ENCODE measurements around the gene YTHDC2. TPM values are rescaled to one million over a fixed set of nuclear protein-coding genes. Genes with fewer than 3 reads are reported as not detected.
A peak's percentile ranks its signal among the peaks of the same experiment; 100 is the strongest.

YTHDC2 gene
- total and polyA plus RNA-seq, 3 donors from 2014 or later = 29.1 to 44.3 (median 34.3) TPM

DNA sequence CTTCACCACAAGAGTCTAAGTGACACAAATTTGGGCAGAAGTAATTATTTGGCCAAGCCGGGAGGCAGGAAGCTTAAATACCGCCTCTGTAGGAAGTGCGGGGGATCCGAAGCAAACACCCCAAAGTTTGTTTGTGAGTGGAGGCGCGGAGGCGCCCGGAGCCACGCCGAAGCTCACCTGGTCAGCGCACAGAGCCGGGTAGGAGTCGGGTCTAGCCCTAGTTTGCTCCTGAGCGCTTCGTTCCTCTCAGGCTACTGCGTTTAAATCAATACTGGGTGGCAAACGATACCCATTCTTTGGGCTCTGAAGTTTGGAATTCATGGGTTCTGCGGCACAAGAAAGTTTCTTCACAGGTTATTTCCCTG lies 26.1 kb upstream of the YTHDC2 start:
- Histone ChIP-seq H3K36me3 (ENCODE audit: low read depth, missing control alignments) (no peaks in the 10 kb centered on the region), H3K9me3 (no peaks in the 10 kb centered on the region), H3K27me3 (no peaks in the 10 kb centered on the region), H3K4me1 (peaks cover 6% of the 10 kb centered on the region), H3K27ac (peak overlapping the region in 1 of 2 donors; percentile 12), H3K4me3 (peak overlapping the region; percentile 56 to 72)
- TF ChIP-seq POLR2A (IDR thresholded peaks at IDR 0.05) = no peak
- TF ChIP-seq, protein P1, sequence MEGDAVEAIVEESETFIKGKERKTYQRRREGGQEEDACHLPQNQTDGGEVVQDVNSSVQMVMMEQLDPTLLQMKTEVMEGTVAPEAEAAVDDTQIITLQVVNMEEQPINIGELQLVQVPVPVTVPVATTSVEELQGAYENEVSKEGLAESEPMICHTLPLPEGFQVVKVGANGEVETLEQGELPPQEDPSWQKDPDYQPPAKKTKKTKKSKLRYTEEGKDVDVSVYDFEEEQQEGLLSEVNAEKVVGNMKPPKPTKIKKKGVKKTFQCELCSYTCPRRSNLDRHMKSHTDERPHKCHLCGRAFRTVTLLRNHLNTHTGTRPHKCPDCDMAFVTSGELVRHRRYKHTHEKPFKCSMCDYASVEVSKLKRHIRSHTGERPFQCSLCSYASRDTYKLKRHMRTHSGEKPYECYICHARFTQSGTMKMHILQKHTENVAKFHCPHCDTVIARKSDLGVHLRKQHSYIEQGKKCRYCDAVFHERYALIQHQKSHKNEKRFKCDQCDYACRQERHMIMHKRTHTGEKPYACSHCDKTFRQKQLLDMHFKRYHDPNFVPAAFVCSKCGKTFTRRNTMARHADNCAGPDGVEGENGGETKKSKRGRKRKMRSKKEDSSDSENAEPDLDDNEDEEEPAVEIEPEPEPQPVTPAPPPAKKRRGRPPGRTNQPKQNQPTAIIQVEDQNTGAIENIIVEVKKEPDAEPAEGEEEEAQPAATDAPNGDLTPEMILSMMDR (IDR thresholded peaks at IDR 0.05) = no peak
- intact Hi-C loops (cut with DNase I; ENCODE audit: low total_unique reads) = no loop called here
- DNase-seq = peak; percentile 41
- 1 to 3% methylated on average over 18 of the region's 18 CpGs for WGBS, 2 donors

DNA sequence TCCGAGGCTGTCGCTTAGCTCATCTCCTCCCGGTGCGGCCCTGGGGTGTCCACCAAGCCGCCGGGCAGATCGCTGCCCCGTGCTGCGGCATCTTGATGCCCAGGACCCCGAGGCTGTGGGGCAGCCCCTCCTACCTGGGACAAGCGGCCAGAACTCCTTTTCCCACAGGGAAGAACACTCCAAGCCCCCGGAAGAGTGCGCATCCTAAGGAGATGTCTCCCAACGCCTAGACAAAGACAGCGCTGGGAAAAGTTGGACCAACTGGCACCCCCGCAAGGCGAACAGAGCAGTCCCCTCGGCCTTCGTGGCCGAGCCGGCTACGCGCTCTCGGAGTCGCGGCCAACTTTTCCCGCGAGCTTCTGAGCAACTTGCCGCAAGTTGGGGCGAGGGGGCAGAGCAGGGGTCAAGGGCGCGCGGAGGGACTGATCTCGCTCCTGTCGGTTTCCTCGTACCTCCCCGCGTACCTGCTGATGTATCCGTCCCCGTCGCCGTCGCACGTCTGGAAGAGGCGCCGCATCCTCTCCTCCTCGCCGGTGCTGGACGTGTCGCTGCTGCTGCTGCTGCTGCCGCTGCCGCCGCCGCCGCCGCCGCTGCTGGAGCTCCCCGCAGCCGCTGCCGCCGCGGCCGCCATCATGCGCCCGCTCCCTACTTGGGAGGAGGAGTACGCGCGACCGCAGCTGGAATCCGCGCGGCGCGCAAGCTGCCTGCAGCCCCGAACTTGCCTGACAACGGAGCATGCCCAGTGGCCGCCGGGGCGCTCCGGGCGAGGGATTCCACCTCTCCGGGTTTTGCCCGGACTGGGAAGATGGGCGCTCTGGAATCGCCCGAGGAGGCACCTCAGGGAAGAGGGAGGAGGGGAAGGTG lies 25.5 kb upstream of the YTHDC2 start, which contains the start of gene MCC:
MCC (minus strand) TSS at position 673 of the 864 bp plus-strand sequence.
- Histone ChIP-seq H3K36me3 (ENCODE audit: low read depth, missing control alignments) (no peaks in the 10 kb centered on the region), H3K4me3 (peak within 1 kb of the TSS; percentile 56 to 72), H3K9me3 (no peaks in the 10 kb centered on the region), H3K4me1 (peaks cover 6% of the 10 kb centered on the region), H3K27me3 (no peaks in the 10 kb centered on the region), H3K27ac (peak within 1 kb of the TSS; percentile 12 to 47)
- peak; percentile 88 for DNase-seq
- no peak for TF ChIP-seq POLR2A (IDR thresholded peaks at IDR 0.05)
- TF ChIP-seq, protein P1 (IDR thresholded peaks at IDR 0.05) = no peak
- WGBS, 2 donors = 1% methylated on average over 25 to 79 of the region's 86 CpGs
- intact Hi-C loops (cut with DNase I; ENCODE audit: low total_unique reads) = no loop called here

DNA sequence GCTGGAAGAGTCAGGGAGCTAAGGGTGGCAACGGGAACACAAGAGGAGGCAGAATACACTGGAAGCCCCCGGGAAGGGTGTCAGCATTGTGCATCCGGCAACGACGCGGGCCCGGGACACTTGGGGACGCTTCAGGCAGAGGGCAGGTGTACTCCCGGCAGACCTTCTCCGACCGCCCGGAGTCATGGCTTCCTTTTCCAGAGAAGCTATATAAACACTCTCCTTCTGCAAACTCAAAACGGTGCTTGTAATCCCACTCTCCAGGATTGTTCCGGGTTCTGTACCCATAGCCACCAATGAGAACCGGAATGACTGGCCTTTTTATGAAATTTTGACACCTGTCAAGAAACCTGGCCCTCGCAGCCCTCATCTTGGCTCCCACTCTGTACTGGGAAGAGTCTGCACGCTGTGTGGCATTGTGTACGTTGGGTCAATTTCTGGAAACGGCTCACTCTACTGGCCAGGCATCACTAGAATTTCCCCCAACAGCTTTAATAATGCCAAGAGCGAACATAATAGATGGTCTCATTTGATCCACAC lies 24.8 kb upstream of the YTHDC2 start:
- Histone ChIP-seq H3K27ac (peak overlapping the region in 1 of 2 donors; percentile 47), H3K27me3 (no peaks in the 10 kb centered on the region), H3K4me1 (peaks cover 6% of the 10 kb centered on the region), H3K4me3 (peak overlapping the region; percentile 56 to 72), H3K36me3 (ENCODE audit: low read depth, missing control alignments) (no peaks in the 10 kb centered on the region), H3K9me3 (no peaks in the 10 kb centered on the region)
- no peak for DNase-seq
- intact Hi-C loops (cut with DNase I; ENCODE audit: low total_unique reads) = no loop called here
- 10 to 16% methylated on average over 13 to 20 of the region's 20 CpGs for WGBS, 2 donors
- no peak for TF ChIP-seq POLR2A (IDR thresholded peaks at IDR 0.05)
- TF ChIP-seq, protein P1 (IDR thresholded peaks at IDR 0.05) = no peak

DNA sequence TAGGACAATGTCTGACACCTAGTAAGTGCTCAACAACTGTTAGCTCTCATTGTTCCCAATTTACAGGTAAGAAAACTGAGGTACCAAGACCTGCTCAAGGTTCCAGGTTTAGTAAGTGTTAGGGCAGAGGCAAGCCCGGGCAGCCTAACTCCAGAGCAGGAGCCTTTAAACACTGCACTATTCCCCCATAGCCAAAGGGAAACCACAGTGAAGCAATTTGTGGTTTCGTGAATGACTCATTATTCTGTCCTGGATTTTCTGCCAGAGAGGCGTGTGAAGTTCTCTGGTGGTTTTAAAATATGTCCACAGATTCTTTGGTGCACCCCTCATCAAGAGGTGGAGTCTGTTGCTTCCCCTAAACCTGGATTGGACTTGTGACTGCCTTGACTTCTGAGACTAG lies 24.2 kb upstream of the YTHDC2 start:
- intact Hi-C loops (cut with DNase I; ENCODE audit: low total_unique reads) = no loop called here
- 22 to 42% methylated on average over 3 of the region's 3 CpGs for WGBS, 2 donors

More for the DNA sequence above, 24.2 kb upstream of the YTHDC2 start:
- H3K27ac ChIP-seq = no peak overlapping the region
- DNase-seq = no peak
- H3K9me3 ChIP-seq = no peaks in the 10 kb centered on the region
- no peaks in the 10 kb centered on the region for H3K36me3 ChIP-seq (ENCODE audit: low read depth, missing control alignments)
- H3K27me3 ChIP-seq = no peaks in the 10 kb centered on the region
- H3K4me1 ChIP-seq = peaks cover 6% of the 10 kb centered on the region
- H3K4me3 ChIP-seq = no peak overlapping the region
- TF ChIP-seq POLR2A (IDR thresholded peaks at IDR 0.05) = no peak
- TF ChIP-seq, protein P1 (IDR thresholded peaks at IDR 0.05) = no peak
